ENCODE results near the gene SETD3.

SETD3 gene

DNA sequence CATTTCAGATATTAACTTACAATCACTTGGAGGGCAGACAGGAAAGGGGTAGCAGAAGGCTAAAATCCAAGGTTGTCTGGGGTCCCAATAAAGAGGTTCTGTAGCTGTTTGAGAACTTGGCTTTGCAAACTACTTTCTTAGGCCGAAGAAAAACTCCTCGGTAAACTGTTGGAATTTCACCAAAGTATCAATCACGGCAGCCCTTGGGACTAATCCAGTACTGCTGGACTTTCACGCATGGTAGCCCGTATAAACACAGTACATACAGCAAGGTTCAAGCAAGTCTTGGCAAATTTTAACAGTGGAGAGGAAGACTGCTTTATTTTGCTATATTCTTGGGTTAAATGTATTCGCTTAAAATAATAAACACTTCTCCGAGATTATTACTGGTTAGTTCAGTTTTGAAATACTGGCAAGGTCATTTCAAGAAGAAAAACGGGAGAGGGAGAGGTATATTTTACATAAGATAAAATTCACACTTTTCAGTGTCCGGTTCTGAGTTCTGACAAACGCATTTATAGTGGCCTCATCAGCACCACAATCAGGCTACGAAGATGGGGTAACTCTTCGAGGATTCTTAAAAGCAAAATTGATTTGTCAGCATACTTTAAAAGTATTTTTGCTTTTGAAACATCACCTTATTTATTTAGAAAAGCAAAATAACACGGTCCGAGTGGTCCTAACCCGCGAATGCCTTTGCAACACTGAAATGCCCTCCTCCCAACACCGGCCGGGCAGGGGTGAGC, 1.3 kb downstream of the SETD3 start:
- peak overlapping the region; percentile 81 for H3K27ac ChIP-seq
- TF ChIP-seq, protein P1, sequence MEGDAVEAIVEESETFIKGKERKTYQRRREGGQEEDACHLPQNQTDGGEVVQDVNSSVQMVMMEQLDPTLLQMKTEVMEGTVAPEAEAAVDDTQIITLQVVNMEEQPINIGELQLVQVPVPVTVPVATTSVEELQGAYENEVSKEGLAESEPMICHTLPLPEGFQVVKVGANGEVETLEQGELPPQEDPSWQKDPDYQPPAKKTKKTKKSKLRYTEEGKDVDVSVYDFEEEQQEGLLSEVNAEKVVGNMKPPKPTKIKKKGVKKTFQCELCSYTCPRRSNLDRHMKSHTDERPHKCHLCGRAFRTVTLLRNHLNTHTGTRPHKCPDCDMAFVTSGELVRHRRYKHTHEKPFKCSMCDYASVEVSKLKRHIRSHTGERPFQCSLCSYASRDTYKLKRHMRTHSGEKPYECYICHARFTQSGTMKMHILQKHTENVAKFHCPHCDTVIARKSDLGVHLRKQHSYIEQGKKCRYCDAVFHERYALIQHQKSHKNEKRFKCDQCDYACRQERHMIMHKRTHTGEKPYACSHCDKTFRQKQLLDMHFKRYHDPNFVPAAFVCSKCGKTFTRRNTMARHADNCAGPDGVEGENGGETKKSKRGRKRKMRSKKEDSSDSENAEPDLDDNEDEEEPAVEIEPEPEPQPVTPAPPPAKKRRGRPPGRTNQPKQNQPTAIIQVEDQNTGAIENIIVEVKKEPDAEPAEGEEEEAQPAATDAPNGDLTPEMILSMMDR (IDR thresholded peaks at IDR 0.05) = no peak
- TF ChIP-seq ZFX (IDR thresholded peaks at IDR 0.05; ENCODE audit: borderline replicate concordance) = no peak

DNA sequence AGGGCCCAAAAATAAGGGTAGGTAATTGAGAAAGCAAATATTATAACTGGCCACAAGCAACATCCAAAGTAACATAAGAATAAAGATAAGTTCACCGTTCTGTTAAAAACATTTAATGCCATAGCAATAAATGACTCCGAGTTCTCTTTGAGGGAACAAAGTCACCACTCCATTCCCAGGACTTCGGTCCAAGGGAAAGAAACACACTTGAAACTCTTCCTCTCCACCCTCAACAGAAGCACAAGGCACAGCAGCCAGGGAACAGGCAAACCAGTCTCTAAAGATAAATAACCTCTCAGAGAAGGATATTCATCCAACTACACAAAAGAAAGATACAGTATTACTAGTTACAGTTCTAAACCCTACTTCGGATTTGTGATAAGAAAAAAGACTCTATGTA, 2.5 kb downstream of the SETD3 start:
- TF ChIP-seq, protein P1 (IDR thresholded peaks at IDR 0.05) = no peak
- no peak for TF ChIP-seq ZFX (IDR thresholded peaks at IDR 0.05; ENCODE audit: borderline replicate concordance)
- H3K27ac ChIP-seq = no peak overlapping the region

DNA sequence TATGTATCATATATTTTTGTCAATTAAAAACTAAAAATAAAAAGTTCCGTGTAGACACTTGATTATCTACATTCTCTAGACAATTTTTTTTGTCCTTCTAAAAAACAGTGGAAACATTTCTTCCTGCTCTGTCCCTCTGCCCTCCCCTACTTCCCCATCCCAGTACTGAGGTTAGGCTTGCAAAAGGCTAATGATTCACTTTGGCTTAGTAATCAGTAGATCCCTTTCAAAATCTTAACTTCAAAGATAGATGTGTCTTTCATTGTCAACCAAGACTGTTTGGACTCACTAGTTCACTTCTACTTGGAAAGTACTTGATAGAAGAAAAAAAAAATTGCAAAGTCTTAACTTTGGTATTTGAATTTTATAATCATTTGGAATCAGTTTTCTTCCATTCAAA, 3.8 kb downstream of the SETD3 start:
- H3K27ac ChIP-seq = no peak overlapping the region
- TF ChIP-seq, protein P1 (IDR thresholded peaks at IDR 0.05) = no peak
- no peak for TF ChIP-seq ZFX (IDR thresholded peaks at IDR 0.05; ENCODE audit: borderline replicate concordance)

DNA sequence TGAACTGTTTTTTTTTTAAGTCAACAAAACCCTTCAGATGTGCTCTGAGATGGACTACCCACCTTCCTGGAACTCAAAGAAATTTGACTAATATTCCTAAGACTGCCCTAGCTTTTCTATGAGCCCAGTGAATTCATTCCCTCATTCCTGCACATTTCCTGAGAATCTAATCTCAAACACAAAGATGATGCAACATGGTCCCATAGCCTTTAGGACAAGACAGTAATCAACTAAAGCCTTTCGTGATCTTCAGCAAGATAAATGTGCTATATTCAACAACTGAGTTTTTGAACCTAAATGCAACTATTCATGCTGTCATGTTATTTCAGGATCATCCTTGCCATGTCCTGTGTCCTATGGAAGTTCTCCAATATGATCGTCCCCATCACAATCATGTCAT, 5.0 kb downstream of the SETD3 start:
- TF ChIP-seq ZFX (IDR thresholded peaks at IDR 0.05; ENCODE audit: borderline replicate concordance) = no peak
- TF ChIP-seq, protein P1 (IDR thresholded peaks at IDR 0.05) = no peak
- peak overlapping the region; percentile 3; the same call in 1 of the 2 replicates for H3K27ac ChIP-seq

DNA sequence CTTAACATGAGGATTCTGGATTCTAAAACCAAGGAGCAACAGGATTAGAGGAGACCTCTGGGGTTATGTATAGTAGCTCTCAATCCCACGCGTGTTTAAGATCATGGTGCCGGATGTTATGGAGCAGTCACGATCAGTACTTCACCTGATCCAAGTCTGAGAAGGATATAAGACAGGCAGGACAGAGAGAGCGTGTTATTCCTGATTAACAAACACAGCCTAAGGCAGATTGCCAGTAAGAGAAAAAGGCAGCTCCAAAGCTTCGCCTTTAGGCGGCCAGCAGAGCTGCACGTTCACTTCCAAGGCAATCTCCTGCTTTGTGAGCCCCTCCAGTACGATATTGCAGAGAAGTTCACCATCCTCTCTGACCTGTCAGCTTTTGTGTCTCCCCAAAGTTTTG, 5.5 kb downstream of the SETD3 start:
- H3K27ac ChIP-seq = peak overlapping the region; percentile 3; the same call in 1 of the 2 replicates
- TF ChIP-seq ZFX (IDR thresholded peaks at IDR 0.05; ENCODE audit: borderline replicate concordance) = no peak
- TF ChIP-seq, protein P1 (IDR thresholded peaks at IDR 0.05) = peak; percentile 26

DNA sequence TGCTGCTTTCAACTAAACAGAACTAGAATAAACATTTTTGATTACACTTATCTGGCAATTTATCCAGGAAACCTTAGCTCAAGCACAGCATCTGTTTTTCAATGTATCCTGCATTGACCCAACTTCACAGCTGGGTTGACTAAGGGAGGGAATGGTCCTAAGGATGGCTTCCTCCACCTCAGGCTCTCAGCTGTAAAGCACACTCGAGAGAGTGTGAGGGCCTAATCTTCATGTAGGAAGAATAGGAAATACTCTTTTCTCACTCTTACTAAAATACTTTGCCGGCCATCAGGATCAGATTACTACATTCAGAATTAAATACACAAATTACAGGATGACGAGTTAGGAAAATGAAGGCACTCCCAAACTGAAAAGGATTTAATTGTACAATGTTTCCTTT, 7.2 kb downstream of the SETD3 start:
- TF ChIP-seq ZFX (IDR thresholded peaks at IDR 0.05; ENCODE audit: borderline replicate concordance) = no peak
- TF ChIP-seq, protein P1 (IDR thresholded peaks at IDR 0.05) = no peak
- no peak overlapping the region for H3K27ac ChIP-seq

DNA sequence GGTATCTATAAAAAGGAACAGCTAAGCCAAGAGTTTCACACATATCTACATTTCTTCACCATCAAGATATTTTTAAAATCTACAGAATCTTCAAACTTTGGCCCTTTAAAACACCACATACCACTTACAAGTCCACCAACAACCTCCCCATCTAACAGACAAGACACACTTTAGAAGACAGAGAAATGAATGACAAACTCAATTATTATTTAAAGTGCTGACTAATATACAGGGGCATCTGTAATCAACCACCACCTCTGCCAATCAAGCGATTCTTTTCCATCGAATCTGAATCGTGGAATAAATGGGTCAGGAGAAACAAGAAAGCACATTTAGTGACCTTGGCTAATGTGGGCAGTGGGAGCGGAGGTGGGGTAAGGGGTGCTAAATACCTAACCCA, 7.7 kb downstream of the SETD3 start:
- H3K27ac ChIP-seq = no peak overlapping the region
- TF ChIP-seq ZFX (IDR thresholded peaks at IDR 0.05; ENCODE audit: borderline replicate concordance) = no peak
- TF ChIP-seq, protein P1 (IDR thresholded peaks at IDR 0.05) = no peak

Data from 22Rv1 (cell line).